ENCODE measurements around the gene CMBL. TPM values are rescaled to one million over a fixed set of nuclear protein-coding genes. Genes with fewer than 3 reads are reported as not detected.

Gene CMBL
- total RNA-seq (2022; extraction: Qiagen RNA extraction), result 20.2 to 23.2 TPM (median 22.1 TPM) in 5 replicates

DNA sequence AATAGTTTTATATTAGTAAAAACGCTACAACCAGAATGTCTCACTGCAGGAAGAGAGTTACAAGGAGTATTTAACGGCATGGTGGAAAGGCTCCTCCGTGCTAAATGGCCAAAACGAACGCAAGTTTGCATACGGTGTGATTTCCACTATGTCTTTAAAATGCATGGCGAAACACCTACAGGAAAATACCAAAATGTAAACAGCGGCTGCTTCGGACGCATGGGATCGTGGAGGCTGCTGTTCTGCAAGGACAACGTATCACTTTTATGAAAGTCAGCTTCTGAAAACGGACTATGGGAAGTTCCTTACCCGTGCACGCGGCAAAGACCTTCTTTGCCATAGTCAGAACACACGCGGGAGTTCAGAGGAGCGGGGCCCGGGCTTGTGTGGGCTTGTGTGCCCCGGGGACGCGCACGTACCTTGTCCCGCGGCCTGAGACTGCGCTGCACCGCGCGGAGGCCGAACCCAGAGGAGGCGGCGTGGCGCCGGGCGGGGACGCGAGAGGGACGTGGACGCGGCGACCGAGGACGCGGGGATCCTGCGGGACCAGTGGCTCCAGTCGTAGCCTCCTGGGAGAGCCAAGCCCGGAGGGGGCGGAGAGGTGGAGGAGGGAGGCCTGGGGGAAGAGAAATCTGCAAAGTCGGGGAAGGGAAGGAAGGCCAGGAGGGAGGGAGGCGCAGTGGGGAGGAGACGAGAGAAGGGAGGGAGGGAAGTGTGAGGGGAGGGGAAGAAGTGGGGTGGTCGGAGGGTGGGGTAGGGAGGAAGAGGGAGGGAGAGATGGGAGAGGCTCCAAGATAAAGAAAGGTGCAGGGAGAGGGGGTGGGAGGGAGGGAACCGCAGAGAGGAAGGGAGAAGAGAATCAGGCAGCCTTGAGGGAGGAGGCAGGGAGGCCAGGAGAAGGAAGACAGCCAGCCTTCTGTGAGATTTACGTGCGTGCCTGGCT lies at the start of gene CMBL:
Gene CMBL, minus strand, starts transcription at position 697 of the 943 bp plus-strand sequence. CDS start 17,140 bp downstream, outside the sequence.

GRCh38 chr5:10353241-10354047 lies 45.7 kb upstream of the CMBL start, which contains the start of gene MARCHF6:
Gene MARCHF6 (plus strand): TSS chr5:10353695. CDS start chr5:10353899, 204 bp downstream.

DNA sequence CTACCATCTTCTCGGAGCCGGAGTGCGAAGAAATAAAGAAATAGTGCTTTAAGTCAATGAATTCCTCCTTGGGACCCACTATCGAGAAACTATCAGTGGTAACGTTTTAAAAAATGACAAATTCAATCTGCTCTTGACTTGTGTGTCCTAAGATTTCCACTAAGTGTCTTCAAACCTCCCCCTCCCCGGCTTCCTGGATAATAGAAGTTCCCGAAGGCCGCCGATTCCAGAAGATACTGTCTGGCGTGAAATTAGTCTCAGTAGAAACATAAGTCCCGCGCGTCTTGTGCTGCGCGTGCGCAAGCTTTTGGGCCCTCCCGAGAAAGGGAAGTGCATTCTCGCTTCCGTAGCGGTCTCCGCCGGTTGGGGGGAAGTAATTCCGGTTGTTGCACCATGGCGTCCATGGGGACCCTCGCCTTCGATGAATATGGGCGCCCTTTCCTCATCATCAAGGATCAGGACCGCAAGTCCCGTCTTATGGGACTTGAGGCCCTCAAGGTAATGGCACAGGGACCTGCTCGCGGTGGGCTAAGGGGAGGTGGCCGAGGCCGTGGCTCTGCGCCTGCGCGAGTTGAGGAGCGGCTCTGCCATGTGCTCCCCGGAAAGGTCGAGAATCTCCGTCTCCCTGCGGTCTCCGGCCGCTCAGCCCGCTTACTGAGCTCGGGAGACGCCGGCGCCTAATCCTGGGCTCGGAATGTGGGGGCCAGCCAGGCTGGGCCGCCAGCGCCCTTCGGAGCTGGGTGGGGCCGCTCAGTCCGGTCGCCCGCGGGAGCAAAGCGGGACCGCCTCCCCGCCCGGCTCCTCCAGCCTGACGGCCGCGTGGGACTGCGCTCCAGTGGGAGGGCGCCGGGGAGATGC lies 57.5 kb downstream of the CMBL start, which contains the start of gene CCT5:
Gene CCT5, plus strand, starts transcription at position 333 of the 858 bp plus-strand sequence. Its CDS starts 61 bp downstream, at position 394.

Other genes starting within 250 kb of the CMBL start
- 11.7 to 19.8 TPM (median 12.2 TPM) in 5 replicates for gene ATPSCKMT, start 58.0 kb downstream of the CMBL start, total RNA-seq (2022; extraction: Qiagen RNA extraction)
- 487 to 806 TPM (median 519 TPM) in 5 replicates for gene CCT5, start 57.6 kb downstream of the CMBL start, total RNA-seq (2022; extraction: Qiagen RNA extraction)
- gene MARCHF6, start 45.8 kb upstream of the CMBL start, total RNA-seq (2022; extraction: Qiagen RNA extraction), result 45.2 to 80.3 TPM (median 69.3 TPM) in 5 replicates
- 1.9 to 2.7 TPM (median 2.1 TPM) in 5 replicates for gene ROPN1L, start 134.0 kb upstream of the CMBL start, total RNA-seq (2022; extraction: Qiagen RNA extraction)

All from A549 treated with CORT108297 at 1 μM for 4 hours (cell line).